ENCODE data around the gene TRAPPC2. TPM values are rescaled to one million over a fixed set of nuclear protein-coding genes. Genes with fewer than 3 reads are reported as not detected.

TRAPPC2 gene
- total RNA-seq, 1 donor from 2014 or later: 20.2 TPM

DNA sequence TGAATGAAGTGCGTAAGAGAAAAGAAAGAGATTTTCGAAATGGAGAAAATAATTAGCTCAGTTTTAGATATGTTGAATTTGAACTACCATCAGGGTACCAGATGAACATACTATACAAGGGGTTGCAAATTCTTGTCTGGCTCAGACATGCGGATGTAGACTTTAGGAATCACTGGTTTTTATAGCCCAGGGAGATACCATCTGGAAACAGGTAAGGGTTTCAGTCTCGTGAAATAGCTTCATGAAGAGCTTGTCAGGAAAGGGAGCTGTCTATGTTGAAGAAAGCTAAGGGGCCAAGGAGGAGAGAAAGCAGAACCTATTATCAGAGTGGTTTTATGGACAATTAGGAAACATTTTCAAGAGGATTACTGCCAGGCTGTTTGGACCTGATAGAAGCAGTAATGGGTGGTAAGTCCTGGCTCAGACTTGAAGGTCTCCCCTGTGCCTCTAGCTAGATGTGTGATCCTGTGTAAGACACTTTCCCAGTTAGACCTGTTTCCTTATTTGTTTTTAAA, 38.8 kb downstream of the TRAPPC2 start:
- Mint-ChIP-seq H3K4me3 (no peak overlapping the region), H3K27ac (no peak overlapping the region), H3K36me3 (no peaks in the 10 kb centered on the region), H3K9me3 (peaks cover 15% of the 10 kb centered on the region), H3K4me1 (peaks cover 50% of the 10 kb centered on the region), H3K27me3 (ENCODE audit: low read depth) (no peaks in the 10 kb centered on the region)
- TF ChIP-seq, protein P1, sequence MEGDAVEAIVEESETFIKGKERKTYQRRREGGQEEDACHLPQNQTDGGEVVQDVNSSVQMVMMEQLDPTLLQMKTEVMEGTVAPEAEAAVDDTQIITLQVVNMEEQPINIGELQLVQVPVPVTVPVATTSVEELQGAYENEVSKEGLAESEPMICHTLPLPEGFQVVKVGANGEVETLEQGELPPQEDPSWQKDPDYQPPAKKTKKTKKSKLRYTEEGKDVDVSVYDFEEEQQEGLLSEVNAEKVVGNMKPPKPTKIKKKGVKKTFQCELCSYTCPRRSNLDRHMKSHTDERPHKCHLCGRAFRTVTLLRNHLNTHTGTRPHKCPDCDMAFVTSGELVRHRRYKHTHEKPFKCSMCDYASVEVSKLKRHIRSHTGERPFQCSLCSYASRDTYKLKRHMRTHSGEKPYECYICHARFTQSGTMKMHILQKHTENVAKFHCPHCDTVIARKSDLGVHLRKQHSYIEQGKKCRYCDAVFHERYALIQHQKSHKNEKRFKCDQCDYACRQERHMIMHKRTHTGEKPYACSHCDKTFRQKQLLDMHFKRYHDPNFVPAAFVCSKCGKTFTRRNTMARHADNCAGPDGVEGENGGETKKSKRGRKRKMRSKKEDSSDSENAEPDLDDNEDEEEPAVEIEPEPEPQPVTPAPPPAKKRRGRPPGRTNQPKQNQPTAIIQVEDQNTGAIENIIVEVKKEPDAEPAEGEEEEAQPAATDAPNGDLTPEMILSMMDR (IDR thresholded peaks at IDR 0.05; ENCODE audit: unreplicated experiment): no peak
- DNase-seq (ENCODE audit: low spot score in 2 of 2, unreplicated experiment in 2 of 2): no peak

DNA sequence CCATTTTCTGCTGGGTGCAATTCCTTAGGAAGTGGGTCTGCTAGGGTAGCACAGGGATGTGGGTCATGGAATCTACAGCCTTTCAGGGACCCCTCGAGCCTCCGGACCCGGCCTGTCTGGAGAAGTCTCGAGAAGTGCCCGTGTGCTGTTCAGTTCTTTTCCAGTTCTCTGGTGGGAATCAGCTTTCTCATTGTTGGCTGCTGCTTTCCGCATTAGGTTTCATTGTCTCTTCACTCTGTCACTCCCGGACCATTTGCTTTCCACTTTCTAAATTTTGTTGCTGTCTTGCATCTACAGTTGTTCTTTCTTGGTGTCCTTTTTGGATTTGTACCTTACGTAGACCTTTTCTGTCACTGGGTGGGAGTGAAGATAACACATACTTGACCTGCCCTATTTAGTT, 39.4 kb downstream of the TRAPPC2 start:
- Mint-ChIP-seq H3K4me1 (peaks cover 55% of the 10 kb centered on the region), H3K36me3 (no peaks in the 10 kb centered on the region), H3K9me3 (peaks cover 15% of the 10 kb centered on the region), H3K27me3 (ENCODE audit: low read depth) (no peaks in the 10 kb centered on the region), H3K27ac (no peak overlapping the region), H3K4me3 (no peak overlapping the region)
- TF ChIP-seq, protein P1 (IDR thresholded peaks at IDR 0.05; ENCODE audit: unreplicated experiment): no peak
- DNase-seq (ENCODE audit: low spot score in 2 of 2, unreplicated experiment in 2 of 2): no peak

DNA sequence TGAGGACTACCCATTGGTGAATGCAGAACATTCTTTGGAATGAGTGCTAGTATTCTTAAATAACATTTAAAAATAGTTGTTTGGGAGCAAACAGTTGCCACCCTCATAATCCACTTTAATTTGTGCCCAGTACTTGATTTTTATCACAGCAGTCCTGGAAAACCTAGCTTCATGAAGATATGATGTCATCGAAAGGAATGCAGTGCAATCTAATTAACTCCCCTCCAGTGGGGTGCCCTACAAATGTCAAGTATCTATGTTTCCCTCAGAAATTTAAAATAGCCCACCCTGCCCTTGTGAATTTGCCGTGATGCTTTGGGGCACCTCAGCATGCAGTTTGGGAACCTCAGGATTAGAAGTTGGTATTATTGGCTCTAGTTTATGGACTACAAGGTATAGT, 40.1 kb downstream of the TRAPPC2 start:
- TF ChIP-seq, protein P1 (IDR thresholded peaks at IDR 0.05; ENCODE audit: unreplicated experiment): no peak
- Mint-ChIP-seq H3K9me3 (peaks cover 15% of the 10 kb centered on the region), H3K27ac (no peak overlapping the region), H3K27me3 (ENCODE audit: low read depth) (no peaks in the 10 kb centered on the region), H3K4me3 (no peak overlapping the region), H3K4me1 (peaks cover 55% of the 10 kb centered on the region), H3K36me3 (no peaks in the 10 kb centered on the region)
- no peak for DNase-seq (ENCODE audit: low spot score in 2 of 2, unreplicated experiment in 2 of 2)

DNA sequence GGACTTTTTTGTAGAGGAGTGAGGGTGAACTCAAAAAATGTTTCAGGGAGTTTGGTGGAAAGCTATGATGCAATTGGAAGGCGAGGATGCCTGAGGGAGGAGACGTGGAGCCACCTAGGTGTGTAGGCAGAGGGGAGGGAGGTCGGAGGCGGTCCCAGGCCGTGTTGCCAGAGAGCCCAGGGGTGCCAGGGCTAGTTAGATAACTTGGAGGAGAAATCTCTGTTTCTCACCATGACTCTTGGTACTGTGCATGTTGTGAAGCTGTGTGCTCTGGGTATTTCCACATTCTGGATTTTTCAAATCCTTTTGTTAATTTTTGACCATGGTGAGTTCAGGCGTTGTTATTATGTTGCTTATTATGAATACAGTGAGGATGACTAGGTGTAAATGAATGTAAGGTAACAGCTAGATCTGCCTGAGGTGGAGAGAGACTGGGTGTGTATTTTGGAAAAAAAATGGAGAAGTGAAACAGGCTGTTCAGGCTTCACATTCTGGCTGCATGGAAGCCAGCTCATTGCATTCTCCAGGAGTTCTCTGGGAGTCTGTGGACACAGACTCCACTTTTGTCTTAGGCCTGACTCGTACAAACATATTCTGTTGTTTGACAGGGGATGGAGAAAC, 41.0 kb downstream of the TRAPPC2 start:
- Mint-ChIP-seq H3K27ac (peak overlapping the region; percentile 78), H3K9me3 (peaks cover 15% of the 10 kb centered on the region), H3K4me3 (no peak overlapping the region), H3K4me1 (peaks cover 55% of the 10 kb centered on the region), H3K27me3 (ENCODE audit: low read depth) (no peaks in the 10 kb centered on the region), H3K36me3 (no peaks in the 10 kb centered on the region)
- no peak for DNase-seq (ENCODE audit: low spot score in 2 of 2, unreplicated experiment in 2 of 2)
- TF ChIP-seq, protein P1 (IDR thresholded peaks at IDR 0.05; ENCODE audit: unreplicated experiment): no peak

DNA sequence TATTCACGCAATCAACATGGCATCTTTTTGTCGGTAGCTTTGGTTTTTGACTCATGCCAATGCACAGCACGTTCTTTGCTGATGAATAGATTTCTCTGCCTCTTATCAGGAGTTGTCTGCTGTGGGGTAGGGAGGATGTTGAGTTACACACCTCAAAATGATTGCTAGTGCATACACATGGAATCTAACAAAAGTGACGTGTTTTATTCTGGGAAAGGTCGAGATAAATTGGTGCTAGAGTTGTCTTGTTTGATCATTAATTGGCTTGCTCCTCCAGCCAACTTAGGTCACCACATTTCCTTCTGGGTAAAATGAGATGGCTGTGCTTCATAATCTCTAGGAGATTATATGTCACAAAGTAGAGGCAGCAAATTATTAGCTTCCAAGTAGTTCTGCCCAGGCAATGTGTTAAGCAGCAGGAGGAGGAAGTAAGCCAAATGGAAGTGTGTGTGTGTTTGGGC, 41.6 kb downstream of the TRAPPC2 start:
- H3K4me3 Mint-ChIP-seq: no peak overlapping the region
- DNase-seq (ENCODE audit: low spot score in 2 of 2, unreplicated experiment in 2 of 2): no peak
- TF ChIP-seq, protein P1 (IDR thresholded peaks at IDR 0.05; ENCODE audit: unreplicated experiment): no peak

More for the DNA sequence above, 41.6 kb downstream of the TRAPPC2 start:
- Mint-ChIP-seq H3K36me3 (no peaks in the 10 kb centered on the region), H3K27ac (peak overlapping the region; percentile 78), H3K9me3 (peaks cover 15% of the 10 kb centered on the region), H3K4me1 (peaks cover 54% of the 10 kb centered on the region), H3K27me3 (ENCODE audit: low read depth) (no peaks in the 10 kb centered on the region)
